Measurements from ENCODE around the gene BMP7. TPM values are rescaled to one million over a fixed set of nuclear protein-coding genes. Genes with fewer than 3 reads are reported as not detected.

The BMP7 gene
- total and polyA plus RNA-seq, 2 of the 13 experiments (the other 11 are each of a cell fraction or from before 2014, with no cell fraction given), result not detected

- TF ChIP-seq, protein P1, sequence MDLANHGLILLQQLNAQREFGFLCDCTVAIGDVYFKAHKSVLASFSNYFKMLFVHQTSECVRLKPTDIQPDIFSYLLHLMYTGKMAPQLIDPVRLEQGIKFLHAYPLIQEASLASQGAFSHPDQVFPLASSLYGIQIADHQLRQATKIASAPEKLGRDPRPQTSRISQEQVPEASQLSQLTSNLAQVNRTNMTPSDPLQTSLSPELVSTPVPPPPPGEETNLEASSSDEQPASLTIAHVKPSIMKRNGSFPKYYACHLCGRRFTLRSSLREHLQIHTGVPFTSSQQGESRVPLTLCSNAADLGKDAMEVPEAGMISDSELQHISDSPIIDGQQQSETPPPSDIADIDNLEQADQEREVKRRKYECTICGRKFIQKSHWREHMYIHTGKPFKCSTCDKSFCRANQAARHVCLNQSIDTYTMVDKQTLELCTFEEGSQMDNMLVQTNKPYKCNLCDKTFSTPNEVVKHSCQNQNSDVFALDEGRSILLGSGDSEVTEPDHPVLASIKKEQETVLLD (CRISPR knock-in tag; IDR thresholded peaks at IDR 0.05; ENCODE audit: low read depth), result no peak
- TF ChIP-seq ZNF766 (CRISPR knock-in tag; IDR thresholded peaks at IDR 0.05; ENCODE audit: borderline replicate concordance) (no peak), ZNF460 (CRISPR knock-in tag; IDR thresholded peaks at IDR 0.05; ENCODE audit: borderline replicate concordance) (no peak), IRX3 (CRISPR knock-in tag; IDR thresholded peaks at IDR 0.05; ENCODE audit: borderline replicate concordance, low read depth) (no peak), ETS1 (CRISPR knock-in tag; IDR thresholded peaks at IDR 0.05) (no peak), ZNF101 (CRISPR knock-in tag; IDR thresholded peaks at IDR 0.05; ENCODE audit: borderline replicate concordance, low read depth) (no peak), KMT2A (CRISPR knock-in tag; IDR thresholded peaks at IDR 0.05) (no peak), TCF7L2 (IDR thresholded peaks at IDR 0.05; ENCODE audit: low read depth, low read length) (no peak), ZSCAN25 (CRISPR knock-in tag; IDR thresholded peaks at IDR 0.05) (no peak), ZNF34 (CRISPR knock-in tag; IDR thresholded peaks at IDR 0.05; ENCODE audit: borderline replicate concordance) (no peak), ZSCAN29 (CRISPR knock-in tag; conservative IDR thresholded peaks at IDR 0.05) (no peak), ZNF782 (CRISPR knock-in tag; IDR thresholded peaks at IDR 0.05; ENCODE audit: borderline replicate concordance) (no peak), ZNF703 (CRISPR knock-in tag; IDR thresholded peaks at IDR 0.05; ENCODE audit: borderline replicate concordance) (no peak), PLRG1 (conservative IDR thresholded peaks at IDR 0.05) (no peak), SNAPC4 (CRISPR knock-in tag; IDR thresholded peaks at IDR 0.05) (no peak)
- TF ChIP-seq, protein P2, sequence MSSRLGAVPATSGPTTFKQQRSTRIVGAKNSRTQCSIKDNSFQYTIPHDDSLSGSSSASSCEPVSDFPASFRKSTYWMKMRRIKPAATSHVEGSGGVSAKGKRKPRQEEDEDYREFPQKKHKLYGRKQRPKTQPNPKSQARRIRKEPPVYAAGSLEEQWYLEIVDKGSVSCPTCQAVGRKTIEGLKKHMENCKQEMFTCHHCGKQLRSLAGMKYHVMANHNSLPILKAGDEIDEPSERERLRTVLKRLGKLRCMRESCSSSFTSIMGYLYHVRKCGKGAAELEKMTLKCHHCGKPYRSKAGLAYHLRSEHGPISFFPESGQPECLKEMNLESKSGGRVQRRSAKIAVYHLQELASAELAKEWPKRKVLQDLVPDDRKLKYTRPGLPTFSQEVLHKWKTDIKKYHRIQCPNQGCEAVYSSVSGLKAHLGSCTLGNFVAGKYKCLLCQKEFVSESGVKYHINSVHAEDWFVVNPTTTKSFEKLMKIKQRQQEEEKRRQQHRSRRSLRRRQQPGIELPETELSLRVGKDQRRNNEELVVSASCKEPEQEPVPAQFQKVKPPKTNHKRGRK (CRISPR knock-in tag; IDR thresholded peaks at IDR 0.05), result no peak
- TF ChIP-seq, protein P3, sequence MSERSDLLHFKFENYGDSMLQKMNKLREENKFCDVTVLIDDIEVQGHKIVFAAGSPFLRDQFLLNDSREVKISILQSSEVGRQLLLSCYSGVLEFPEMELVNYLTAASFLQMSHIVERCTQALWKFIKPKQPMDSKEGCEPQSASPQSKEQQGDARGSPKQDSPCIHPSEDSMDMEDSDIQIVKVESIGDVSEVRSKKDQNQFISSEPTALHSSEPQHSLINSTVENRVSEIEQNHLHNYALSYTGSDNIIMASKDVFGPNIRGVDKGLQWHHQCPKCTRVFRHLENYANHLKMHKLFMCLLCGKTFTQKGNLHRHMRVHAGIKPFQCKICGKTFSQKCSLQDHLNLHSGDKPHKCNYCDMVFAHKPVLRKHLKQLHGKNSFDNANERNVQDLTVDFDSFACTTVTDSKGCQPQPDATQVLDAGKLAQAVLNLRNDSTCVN (CRISPR knock-in tag; IDR thresholded peaks at IDR 0.05; ENCODE audit: borderline replicate concordance), result no peak
Measured at GRCh38 chr20:57263801-57264792, 2.3 kb downstream of the BMP7 start (continued).
